Panc1 (cell line): ENCODE results near the gene ARHGAP4.

Experiments used
- REST ChIP-seq, 2 experiments: IDR thresholded peaks; 2 replicates each; pipeline ENCODE4 v1.6.1; 2011 to 2012; ENCODE audit warnings: low read depth in 2 of 2, control low read depth in 1 of 2, low read length in 1 of 2, mild to moderate bottlenecking in 1 of 2, moderate library complexity in 1 of 2; ENCODE audit not compliant: insufficient read depth in 1 of 2
- TF ChIP-seq, protein P1 (sequence below): fragments of 450-650 bp; IDR thresholded peaks from 2 replicates; pipeline ENCODE4 v1.5.1; 2017; ENCODE audit warnings: mild to moderate bottlenecking

- TF ChIP-seq, protein P1, sequence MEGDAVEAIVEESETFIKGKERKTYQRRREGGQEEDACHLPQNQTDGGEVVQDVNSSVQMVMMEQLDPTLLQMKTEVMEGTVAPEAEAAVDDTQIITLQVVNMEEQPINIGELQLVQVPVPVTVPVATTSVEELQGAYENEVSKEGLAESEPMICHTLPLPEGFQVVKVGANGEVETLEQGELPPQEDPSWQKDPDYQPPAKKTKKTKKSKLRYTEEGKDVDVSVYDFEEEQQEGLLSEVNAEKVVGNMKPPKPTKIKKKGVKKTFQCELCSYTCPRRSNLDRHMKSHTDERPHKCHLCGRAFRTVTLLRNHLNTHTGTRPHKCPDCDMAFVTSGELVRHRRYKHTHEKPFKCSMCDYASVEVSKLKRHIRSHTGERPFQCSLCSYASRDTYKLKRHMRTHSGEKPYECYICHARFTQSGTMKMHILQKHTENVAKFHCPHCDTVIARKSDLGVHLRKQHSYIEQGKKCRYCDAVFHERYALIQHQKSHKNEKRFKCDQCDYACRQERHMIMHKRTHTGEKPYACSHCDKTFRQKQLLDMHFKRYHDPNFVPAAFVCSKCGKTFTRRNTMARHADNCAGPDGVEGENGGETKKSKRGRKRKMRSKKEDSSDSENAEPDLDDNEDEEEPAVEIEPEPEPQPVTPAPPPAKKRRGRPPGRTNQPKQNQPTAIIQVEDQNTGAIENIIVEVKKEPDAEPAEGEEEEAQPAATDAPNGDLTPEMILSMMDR: no peak
- no peak for TF ChIP-seq REST (IDR thresholded peaks at IDR 0.05; ENCODE audit: insufficient read depth in 1 of 2, low read depth in 2 of 2, low read length in 1 of 2)
These were observed 41.5 kb downstream of the ARHGAP4 start for GRCh38 chrX:153884590-153884989.
